Trophoblast cell (in vitro differentiated cells and primary cell): ENCODE data around the gene ECEL1.
A peak's percentile ranks its signal among the peaks of the same experiment; 100 is the strongest.

Source experiments
- DNase-seq, 2 donors: peaks; one replicate each; pipeline ENCODE4 v3.0.0-alpha.2; 2016
- H2AFZ ChIP-seq: 2 replicates; pipeline ENCODE4 v1.6.1; 2013; ENCODE audit warnings: low read length, moderate library complexity, mild to moderate bottlenecking; ENCODE audit not compliant: insufficient read depth, poor library complexity
- H2AK5ac ChIP-seq: 2 replicates; pipeline ENCODE4 v1.6.1; 2013; ENCODE audit warnings: mild to moderate bottlenecking, low read length
- H2BK120ac ChIP-seq: 2 replicates; pipeline ENCODE4 v1.6.1; 2013; ENCODE audit warnings: low read length, mild to moderate bottlenecking, moderate library complexity; ENCODE audit not compliant: insufficient read depth, poor library complexity
- H2BK12ac ChIP-seq: 2 replicates; pipeline ENCODE4 v1.6.1; 2013; ENCODE audit warnings: mild to moderate bottlenecking, low read length, moderate library complexity
- H2BK5ac ChIP-seq: 2 replicates; pipeline ENCODE4 v1.6.1; 2013; ENCODE audit warnings: low read length, low read depth, moderate library complexity, mild to moderate bottlenecking; ENCODE audit not compliant: poor library complexity
- H3K14ac ChIP-seq: 2 replicates; pipeline ENCODE4 v1.6.1; 2013; ENCODE audit warnings: mild to moderate bottlenecking, low read length
- H3K18ac ChIP-seq: 2 replicates; pipeline ENCODE4 v1.6.1; 2013; ENCODE audit warnings: mild to moderate bottlenecking, low read length
- H3K23ac ChIP-seq: 2 replicates; pipeline ENCODE4 v1.6.1; 2013; ENCODE audit warnings: low read length
- H3K27ac ChIP-seq: 2 replicates; pipeline ENCODE4 v1.5.1; 2013; ENCODE audit warnings: low read depth, mild to moderate bottlenecking, inconsistent platforms, low read length, moderate library complexity
- H3K27me3 ChIP-seq: 2 replicates; pipeline ENCODE4 v1.6.1; 2013; ENCODE audit warnings: inconsistent platforms, mild to moderate bottlenecking, low read length, moderate library complexity; ENCODE audit not compliant: insufficient read depth
- H3K36me3 ChIP-seq, 2 experiments: 1 replicate in 1 of 2; 2 replicates in 1 of 2; pipeline ENCODE4 v1.6.1; 2013; ENCODE audit warnings: low read length in 2 of 2, mild to moderate bottlenecking in 2 of 2, moderate library complexity in 1 of 2; ENCODE audit not compliant: insufficient read depth in 2 of 2, control insufficient read depth in 1 of 2
- H3K4ac ChIP-seq: 2 replicates; pipeline ENCODE4 v1.6.1; 2013; ENCODE audit warnings: low read depth, mild to moderate bottlenecking, low read length, moderate library complexity
- H3K4me1 ChIP-seq, 2 experiments: 1 replicate in 1 of 2; 2 replicates in 1 of 2; pipeline ENCODE4 v1.6.1; 2013; ENCODE audit warnings: low read length in 2 of 2, mild to moderate bottlenecking in 2 of 2, moderate library complexity in 1 of 2; ENCODE audit not compliant: insufficient read depth in 2 of 2, control insufficient read depth in 1 of 2
- H3K4me2 ChIP-seq: 2 replicates; pipeline ENCODE4 v1.6.1; 2013; ENCODE audit warnings: inconsistent platforms, mild to moderate bottlenecking, low read length, moderate library complexity
- H3K4me3 ChIP-seq: 2 replicates; pipeline ENCODE4 v1.5.1; 2013; ENCODE audit warnings: mild to moderate bottlenecking, low read depth, low read length, inconsistent platforms
- H3K79me1 ChIP-seq: one replicate; pipeline ENCODE4 v1.6.1; 2013; ENCODE audit warnings: low read length
- H3K79me2 ChIP-seq: 2 replicates; pipeline ENCODE4 v1.6.1; 2013; ENCODE audit warnings: low read length, mild to moderate bottlenecking; ENCODE audit not compliant: control insufficient read depth, insufficient read depth, poor library complexity
- H3K9ac ChIP-seq: 2 replicates; pipeline ENCODE4 v1.6.1; 2013; ENCODE audit warnings: mild to moderate bottlenecking, low read length
- H3K9me3 ChIP-seq: 2 replicates; pipeline ENCODE4 v1.6.1; 2013; ENCODE audit warnings: low read depth, mild to moderate bottlenecking, control low read depth, inconsistent platforms, low read length; ENCODE audit not compliant: insufficient read depth
- H4K12ac ChIP-seq: 2 replicates; pipeline ENCODE4 v1.6.1; 2013; ENCODE audit warnings: low read depth, mild to moderate bottlenecking, low read length, moderate library complexity
- H4K8ac ChIP-seq: 2 replicates; pipeline ENCODE4 v1.6.1; 2013; ENCODE audit warnings: low read depth, mild to moderate bottlenecking, low read length, moderate library complexity
- H4K91ac ChIP-seq: one replicate; pipeline ENCODE4 v1.6.1; 2013; ENCODE audit warnings: low read depth, mild to moderate bottlenecking, low read length, moderate library complexity
- WGBS: extraction: QIAGEN DNeasy Blood & Tissue Kit; methylation state at CpG from one replicate; pipeline ENCODE4 v1.1.7; 2013; ENCODE audit warnings: missing lambda C conversion rate; ENCODE audit not compliant: insufficient read length, insufficient coverage; ENCODE audit errors: extremely low coverage; 5-methylcytosine and 5-hydroxymethylcytosine counted together

The ECEL1 gene

DNA sequence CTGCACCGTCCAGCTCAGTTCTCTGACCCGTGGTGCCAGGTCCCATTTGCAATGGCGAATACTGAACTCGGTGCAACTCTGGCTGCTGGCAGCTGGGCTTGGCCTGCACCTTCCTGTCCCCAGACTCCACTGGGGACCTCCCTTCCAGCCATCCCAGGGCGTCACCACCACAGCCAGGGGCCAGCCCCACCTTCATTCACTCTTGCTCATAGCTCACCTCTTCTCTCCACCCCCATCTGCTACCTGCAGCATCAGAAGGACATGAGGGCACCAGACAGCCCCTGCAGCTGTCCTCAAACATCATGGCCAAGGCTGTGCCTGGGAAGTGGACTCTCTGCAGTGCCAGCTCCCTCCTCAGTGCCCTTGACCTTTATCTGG lies 47.9 kb downstream of the ECEL1 start:
- no peak overlapping the region for H3K4ac ChIP-seq
- H4K91ac ChIP-seq = no peak overlapping the region
- H2AK5ac ChIP-seq = no peak overlapping the region
- H3K9ac ChIP-seq = no peak overlapping the region
- no peaks in the 10 kb centered on the region for H3K79me1 ChIP-seq
- H3K27me3 ChIP-seq = no peaks in the 10 kb centered on the region
- no peak overlapping the region for H2BK5ac ChIP-seq
- H3K23ac ChIP-seq = no peak overlapping the region
- no peak overlapping the region for H2BK120ac ChIP-seq
- no peak overlapping the region for H2BK12ac ChIP-seq
- no peaks in the 10 kb centered on the region for H3K79me2 ChIP-seq
- H3K27ac ChIP-seq = no peak overlapping the region
- H3K4me3 ChIP-seq = no peak overlapping the region
- WGBS = no CpG with 5 or more reads among the region's 5 CpGs
- H2AFZ ChIP-seq = no peak overlapping the region
- no peak overlapping the region for H3K14ac ChIP-seq
- H4K8ac ChIP-seq = no peak overlapping the region
- no peak overlapping the region for H3K18ac ChIP-seq
- peaks cover 5% of the 10 kb centered on the region for H3K9me3 ChIP-seq
- peaks cover 0 to 3% of the 10 kb centered on the region in 2 experiments for H3K4me1 ChIP-seq
- no peak for DNase-seq
- H3K36me3 ChIP-seq = no peaks in the 10 kb centered on the region
- H4K12ac ChIP-seq = no peak overlapping the region
- H3K4me2 ChIP-seq = no peak overlapping the region

DNA sequence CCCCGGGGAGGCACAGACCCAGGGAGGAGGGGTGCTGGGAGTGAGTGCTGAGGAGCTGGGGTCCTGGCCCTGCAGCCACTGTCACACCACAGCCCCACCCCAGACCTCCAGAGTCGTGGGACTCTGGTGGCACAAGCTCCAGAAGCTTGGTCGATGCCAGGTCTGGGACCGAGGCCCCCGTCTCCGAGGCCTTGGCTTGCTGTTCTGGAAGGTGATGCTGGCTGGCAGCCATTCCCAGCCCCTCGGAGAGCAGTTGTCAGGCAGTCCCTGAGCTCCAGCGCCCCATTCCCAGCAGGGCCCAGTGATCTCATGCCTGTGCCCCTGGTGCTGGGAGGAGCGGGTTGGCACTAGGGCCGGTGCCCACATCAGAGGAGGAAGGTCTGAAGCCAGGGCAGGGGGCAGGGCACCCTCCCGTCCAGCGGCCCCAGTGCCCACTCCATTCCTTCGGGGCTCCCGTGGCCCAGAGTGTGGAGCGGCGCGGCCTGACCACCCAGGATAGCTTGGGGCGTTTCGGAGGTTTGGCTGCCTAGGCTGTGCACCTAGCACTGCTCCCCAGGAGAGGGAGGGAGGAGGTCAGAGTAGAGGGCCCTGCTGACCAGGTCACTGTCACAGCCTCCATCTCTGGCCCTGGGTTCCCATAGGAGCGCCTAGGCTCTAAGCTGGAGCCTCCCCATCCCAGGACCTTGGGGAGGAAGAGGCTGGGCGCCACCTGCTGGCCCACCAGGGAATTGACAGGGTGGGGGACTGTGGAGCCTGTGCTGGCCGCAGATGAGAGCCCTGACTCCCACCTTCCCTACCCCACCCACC lies 48.5 kb downstream of the ECEL1 start:
- H4K8ac ChIP-seq = no peak overlapping the region
- no peak overlapping the region for H4K12ac ChIP-seq
- H2BK12ac ChIP-seq = no peak overlapping the region
- peaks cover 0 to 3% of the 10 kb centered on the region in 2 experiments for H3K4me1 ChIP-seq
- H3K79me2 ChIP-seq = no peaks in the 10 kb centered on the region
- no peak overlapping the region for H3K14ac ChIP-seq
- no peak overlapping the region for H2AFZ ChIP-seq
- H3K23ac ChIP-seq = no peak overlapping the region
- DNase-seq = peak; percentile 30 to 56
- no peaks in the 10 kb centered on the region for H3K27me3 ChIP-seq
- H2AK5ac ChIP-seq = peak overlapping the region; percentile 55
- H3K18ac ChIP-seq = no peak overlapping the region
- no peak overlapping the region for H3K4ac ChIP-seq
- no peak overlapping the region for H3K9ac ChIP-seq
- no peaks in the 10 kb centered on the region for H3K79me1 ChIP-seq
- peaks cover 5% of the 10 kb centered on the region for H3K9me3 ChIP-seq
- no peak overlapping the region for H2BK120ac ChIP-seq
- no peak overlapping the region for H3K4me3 ChIP-seq
- H3K36me3 ChIP-seq = no peaks in the 10 kb centered on the region
- no peak overlapping the region for H4K91ac ChIP-seq
- no peak overlapping the region for H3K4me2 ChIP-seq
- no CpG with 5 or more reads among the region's 22 CpGs for WGBS
- no peak overlapping the region for H2BK5ac ChIP-seq
- no peak overlapping the region for H3K27ac ChIP-seq

DNA sequence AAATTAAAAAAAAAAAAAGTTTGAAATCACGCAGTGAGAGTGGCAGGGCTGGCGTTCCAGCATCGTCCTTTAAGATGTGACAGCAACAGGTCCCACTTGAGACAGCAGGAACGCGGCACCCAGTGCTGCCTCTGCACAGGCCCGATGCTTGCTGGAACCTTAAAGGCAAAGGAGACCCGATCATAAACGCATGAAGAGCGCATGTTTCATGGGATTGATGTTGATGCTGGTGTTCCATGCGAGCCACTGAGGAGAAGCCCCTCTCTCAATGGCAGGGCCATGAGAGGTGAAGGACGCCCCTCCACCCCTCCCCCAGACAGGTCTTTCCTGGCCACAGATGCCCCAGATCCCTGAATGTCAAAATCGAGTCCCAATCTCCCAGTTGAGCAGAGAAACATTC lies 49.5 kb downstream of the ECEL1 start:
- H2BK12ac ChIP-seq = no peak overlapping the region
- no peak overlapping the region for H2BK5ac ChIP-seq
- H3K4me3 ChIP-seq = no peak overlapping the region
- peaks cover 0 to 3% of the 10 kb centered on the region in 2 experiments for H3K4me1 ChIP-seq
- no peak overlapping the region for H3K18ac ChIP-seq
- no peak overlapping the region for H4K8ac ChIP-seq
- no CpG with 5 or more reads among the region's 12 CpGs for WGBS
- H4K91ac ChIP-seq = no peak overlapping the region
- no peaks in the 10 kb centered on the region for H3K27me3 ChIP-seq
- H3K27ac ChIP-seq = no peak overlapping the region
- H3K23ac ChIP-seq = no peak overlapping the region
- no peaks in the 10 kb centered on the region for H3K79me1 ChIP-seq
- no peak overlapping the region for H2AK5ac ChIP-seq
- H4K12ac ChIP-seq = no peak overlapping the region
- no peak overlapping the region for H3K4me2 ChIP-seq
- H3K14ac ChIP-seq = no peak overlapping the region
- H3K79me2 ChIP-seq = no peaks in the 10 kb centered on the region
- H3K4ac ChIP-seq = no peak overlapping the region
- no peak for DNase-seq
- peaks cover 5% of the 10 kb centered on the region for H3K9me3 ChIP-seq
- no peak overlapping the region for H2BK120ac ChIP-seq
- no peaks in the 10 kb centered on the region for H3K36me3 ChIP-seq
- H3K9ac ChIP-seq = no peak overlapping the region
- H2AFZ ChIP-seq = no peak overlapping the region

DNA sequence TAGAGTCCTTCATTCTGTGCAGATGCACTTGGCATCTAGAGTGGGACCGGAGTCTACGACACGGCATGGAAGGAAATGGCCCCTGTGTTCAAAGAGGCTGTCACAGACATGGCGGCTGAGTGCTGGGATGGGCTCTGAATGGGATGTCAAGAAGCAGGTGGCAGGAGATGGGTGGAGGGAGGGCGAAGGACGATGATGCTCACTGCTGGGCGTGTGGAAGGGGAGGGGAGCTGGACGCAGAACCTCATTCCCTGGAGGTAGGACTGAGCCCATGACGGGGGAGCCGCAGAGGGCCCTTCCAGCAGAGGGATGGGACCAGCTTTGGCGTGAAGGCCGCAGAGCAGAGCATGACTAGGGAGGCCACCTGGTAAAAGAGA lies 50.5 kb downstream of the ECEL1 start:
- peak overlapping the region; percentile 26 for H2AK5ac ChIP-seq
- H3K36me3 ChIP-seq = no peaks in the 10 kb centered on the region
- no peak overlapping the region for H2BK12ac ChIP-seq
- H3K4me3 ChIP-seq = no peak overlapping the region
- H3K14ac ChIP-seq = no peak overlapping the region
- H2BK5ac ChIP-seq = no peak overlapping the region
- peaks cover 2 to 7% of the 10 kb centered on the region in 2 experiments for H3K4me1 ChIP-seq
- H2AFZ ChIP-seq = no peak overlapping the region
- DNase-seq = no peak
- H3K79me1 ChIP-seq = no peaks in the 10 kb centered on the region
- WGBS = no CpG with 5 or more reads among the region's 12 CpGs
- no peak overlapping the region for H4K12ac ChIP-seq
- H3K4ac ChIP-seq = no peak overlapping the region
- no peak overlapping the region for H3K4me2 ChIP-seq
- no peak overlapping the region for H4K8ac ChIP-seq
- no peaks in the 10 kb centered on the region for H3K27me3 ChIP-seq
- H3K79me2 ChIP-seq = no peaks in the 10 kb centered on the region
- H3K23ac ChIP-seq = no peak overlapping the region
- no peak overlapping the region for H3K9ac ChIP-seq
- no peak overlapping the region for H3K27ac ChIP-seq
- H3K9me3 ChIP-seq = peaks cover 7% of the 10 kb centered on the region
- H4K91ac ChIP-seq = no peak overlapping the region
- no peak overlapping the region for H3K18ac ChIP-seq
- no peak overlapping the region for H2BK120ac ChIP-seq
